HUDEP-2 (cell line): Measurements from ENCODE around the gene NFYA.

Experiments used
- DNase-seq, 76 experiments: peaks; one replicate each; lab custom pipeline; 2025; ENCODE audit not compliant: unreplicated experiment in 76 of 76; lab: John Stamatoyannopoulos, UW

NFYA gene

DNA sequence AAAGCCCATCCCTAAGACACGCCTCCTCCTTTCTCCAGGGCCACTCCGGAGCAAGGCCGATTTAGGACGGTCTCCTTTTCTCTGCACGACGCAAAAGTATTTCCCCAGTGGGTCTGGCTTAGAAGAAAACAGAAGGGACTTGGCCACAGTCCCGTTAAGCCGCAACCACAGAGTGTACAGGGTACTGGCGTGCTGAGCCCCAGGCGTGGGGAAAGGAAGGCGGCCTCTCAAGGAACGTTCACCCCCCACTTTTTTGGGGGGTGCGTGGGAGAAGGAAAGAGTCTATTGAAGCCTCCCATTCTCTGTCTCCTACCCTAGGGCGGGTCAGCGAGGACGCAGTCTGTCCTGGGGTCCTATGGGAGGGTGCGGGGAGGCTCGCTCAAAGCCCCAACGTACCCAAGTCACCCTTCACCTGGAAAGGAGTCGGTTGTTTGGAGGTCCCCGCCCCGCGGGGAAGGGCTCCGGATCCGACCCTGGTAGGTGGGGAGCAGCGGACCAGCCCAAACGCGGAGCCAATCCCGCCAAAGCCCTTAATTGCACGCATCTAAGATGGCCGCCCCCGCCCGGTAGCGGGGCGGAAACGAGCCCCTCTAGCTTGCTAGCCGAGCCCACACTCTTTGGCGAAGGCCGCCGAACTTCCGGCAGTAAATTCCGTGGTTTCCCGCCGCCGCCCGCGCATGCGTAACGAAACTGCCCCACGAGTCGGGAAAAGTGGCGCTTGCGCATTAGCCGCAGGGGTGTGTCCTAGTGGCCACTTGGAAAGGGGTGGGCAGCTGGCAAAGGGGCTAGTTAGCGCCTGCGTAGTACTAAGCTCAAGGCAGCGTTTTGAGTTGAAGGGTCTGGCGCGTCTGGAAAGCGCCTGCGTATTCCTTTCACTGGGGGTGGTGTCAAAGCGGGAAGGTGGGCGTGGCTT lies 595 bp upstream of the NFYA start, which contains the start of gene OARD1:
TSS of gene OARD1 (minus strand) at position 434 of the 913 bp plus-strand sequence. CDS start 722 bp downstream, outside the sequence.
- DNase-seq, result peak; percentile 55 to 100 (median 100)

GRCh38 chr6:41073203-41073967 lies 611 bp downstream of the NFYA start:
- DNase-seq, result peak in 73 of 76 experiments; percentile 48 to 93 (median 83)

DNA sequence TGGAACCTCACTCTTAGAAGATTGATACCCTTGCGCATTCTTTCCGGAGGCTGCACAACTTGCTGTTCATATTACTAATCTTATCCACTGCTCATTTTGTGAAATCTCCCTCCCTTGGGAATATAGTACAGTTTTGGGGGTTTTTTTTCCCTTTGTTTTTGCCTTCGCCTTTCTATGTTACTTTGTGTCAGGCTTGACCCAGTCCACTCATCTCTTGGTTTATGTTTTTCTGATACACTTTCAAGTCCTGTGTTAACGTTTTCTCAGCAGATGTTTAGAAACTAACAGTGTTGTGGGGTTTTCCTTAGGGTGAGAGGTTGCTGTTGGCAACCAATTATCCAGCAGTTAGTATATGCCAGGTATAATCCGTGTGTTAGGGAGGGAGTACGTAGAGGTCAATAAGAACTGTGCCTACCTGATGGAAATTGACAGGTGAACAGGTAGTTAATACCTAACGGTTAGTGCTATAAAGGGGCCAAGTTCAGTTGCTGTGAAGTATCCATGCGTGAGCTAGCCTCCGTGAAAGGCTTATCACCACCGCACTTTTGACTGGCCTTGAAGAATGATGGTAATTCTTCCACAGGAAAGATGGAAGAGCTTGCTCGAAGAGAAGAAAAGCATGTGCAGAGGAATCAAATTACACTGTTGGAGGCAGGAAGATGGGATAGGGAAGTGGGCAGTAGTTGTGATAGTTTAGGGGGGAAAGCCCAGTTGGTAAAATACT lies 1.4 kb downstream of the NFYA start:
- peak in 3 of 76 experiments; percentile 22 to 44 (median 32) for DNase-seq

DNA sequence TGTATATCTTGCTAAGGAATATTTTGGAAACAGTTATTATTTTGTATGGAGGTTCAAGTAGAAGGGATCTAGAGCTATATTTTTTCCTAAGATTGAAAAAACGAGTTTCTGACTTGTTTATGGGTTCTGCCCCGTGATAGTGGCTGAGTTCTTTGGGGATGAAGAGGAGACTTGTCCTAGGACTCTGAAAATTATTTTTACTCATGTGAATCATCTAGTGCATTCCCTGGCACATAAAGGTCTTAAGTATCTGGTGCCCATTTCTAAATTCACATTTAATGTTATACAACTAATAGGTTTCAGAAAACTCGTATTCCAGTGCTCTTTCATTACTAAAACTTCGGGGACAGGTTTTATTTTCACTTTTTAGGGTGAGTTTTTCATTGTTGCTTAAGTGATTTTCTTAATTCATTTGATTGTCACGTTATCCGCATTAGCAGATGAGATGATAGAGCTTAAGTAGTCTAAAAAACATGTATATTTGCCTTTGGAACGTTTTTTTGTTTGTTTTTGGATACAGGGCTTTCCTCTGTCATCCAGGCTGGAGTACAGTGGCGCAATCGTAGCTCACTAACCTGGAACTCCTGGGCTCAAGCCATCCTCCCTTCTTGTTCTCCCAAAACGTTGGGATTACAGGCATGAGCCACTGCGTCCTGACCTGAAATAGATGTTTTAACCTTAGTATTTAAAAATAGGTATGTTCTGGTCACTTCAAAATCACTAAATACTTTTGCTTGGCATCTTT lies 2.1 kb downstream of the NFYA start:
- DNase-seq, result no peak

DNA sequence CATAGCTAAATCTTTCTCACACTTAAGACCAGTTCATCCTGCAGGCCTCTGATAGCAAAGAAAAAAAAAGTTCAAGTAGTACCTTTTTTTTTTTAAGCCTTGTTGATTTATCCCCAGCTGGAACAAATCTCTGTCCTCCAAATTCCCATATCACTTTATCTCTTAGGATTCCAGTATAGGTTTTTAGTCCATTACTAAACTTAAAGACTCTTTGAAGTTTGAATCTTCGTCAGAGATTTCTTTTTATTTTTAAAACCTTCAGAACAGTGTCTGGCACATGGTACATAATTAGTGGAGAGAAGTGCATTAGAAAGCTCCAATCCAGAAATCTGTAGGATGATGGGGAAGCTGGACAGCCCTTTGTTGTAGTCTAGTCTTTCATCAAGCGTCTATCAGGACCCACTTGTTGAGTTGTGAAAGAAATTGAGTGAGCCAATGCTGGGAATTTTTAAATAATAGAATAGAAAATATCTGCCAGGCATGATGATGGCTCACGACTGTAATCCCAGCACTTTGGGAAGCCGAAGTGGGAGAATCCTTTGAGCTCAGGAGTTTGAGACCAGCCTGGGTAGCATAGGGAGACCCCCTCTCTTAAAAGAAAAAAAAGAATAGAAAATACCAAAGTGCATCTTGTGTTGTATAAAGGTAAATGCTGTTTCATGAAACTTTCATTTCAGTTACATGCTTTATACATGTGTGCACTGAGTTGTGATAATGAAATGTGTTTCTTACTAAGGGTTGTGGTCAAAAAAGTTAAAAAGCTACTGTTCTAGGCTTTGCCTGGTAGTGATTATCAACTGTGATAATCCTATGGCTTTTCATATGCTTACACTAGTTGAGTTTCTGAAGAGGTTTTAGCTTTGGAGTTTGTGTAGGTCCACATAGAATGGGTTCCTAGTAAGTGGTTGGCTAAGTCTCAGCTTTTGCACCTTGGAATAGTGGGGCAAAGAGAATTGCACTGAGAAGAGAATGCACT lies 3.2 kb downstream of the NFYA start:
- DNase-seq, result no peak

DNA sequence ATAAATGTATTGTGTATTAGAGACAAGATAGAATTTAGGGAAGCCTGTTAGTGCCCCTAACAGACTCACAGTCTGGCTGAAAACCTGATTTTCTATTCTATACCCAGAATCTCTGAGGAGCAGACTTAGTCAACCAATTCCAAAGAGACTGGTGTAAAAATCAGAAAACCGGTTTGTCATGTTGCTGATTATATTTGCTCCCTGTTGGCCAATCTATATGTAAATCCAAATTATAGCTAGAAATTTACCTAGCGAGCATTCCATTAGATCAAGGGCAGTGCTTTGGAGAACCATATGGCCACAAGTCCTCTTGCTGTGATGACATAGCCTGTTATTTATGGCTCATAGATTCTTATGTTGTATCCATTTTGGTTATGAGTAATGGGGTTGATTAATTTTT lies 4.8 kb downstream of the NFYA start:
- no peak for DNase-seq

DNA sequence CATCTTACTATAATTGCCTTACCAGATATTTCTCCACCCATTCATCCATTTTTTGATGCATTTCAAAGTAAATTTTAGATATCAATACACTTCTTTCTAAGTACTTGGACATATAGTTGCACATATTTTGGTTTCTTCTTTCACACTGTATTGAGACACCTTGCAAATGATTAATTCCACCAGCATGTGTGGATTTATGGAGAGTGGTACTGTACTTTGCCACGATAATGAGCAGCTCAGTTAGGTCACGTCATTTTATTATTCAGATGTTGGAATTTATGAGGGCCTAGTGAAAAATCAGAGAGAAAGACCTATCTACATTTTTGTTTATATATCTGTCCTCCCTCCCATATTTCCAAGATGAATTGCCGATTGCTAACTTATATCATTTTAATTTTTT lies 5.3 kb downstream of the NFYA start:
- DNase-seq, result no peak

GRCh38 chr6:41079080-41079479 lies 6.3 kb downstream of the NFYA start:
- DNase-seq, result no peak

GRCh38 chr6:41080621-41081020 lies 7.8 kb downstream of the NFYA start:
- no peak for DNase-seq

DNA sequence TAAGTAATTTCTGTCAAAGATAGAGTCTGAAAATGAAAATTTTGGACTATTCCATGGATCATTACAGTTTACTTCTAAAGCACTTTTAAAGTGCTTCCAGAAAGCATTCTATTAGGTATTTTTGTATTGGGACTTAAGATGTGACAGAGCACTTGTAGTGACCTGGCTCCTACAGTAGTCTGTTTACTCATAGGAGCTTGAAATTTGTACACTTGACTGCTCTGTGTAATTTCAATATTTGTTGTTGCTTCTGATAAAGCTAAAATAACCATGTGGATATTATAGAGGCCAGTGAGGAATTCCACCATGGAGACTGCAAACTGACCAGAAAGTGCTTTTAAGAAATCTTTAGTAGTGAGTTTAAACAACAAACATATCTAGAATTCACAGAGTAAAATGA lies 10.3 kb downstream of the NFYA start:
- no peak for DNase-seq

- no peak for DNase-seq
Measured at GRCh38 chr6:41085182-41085581, 12.4 kb downstream of the NFYA start.

DNA sequence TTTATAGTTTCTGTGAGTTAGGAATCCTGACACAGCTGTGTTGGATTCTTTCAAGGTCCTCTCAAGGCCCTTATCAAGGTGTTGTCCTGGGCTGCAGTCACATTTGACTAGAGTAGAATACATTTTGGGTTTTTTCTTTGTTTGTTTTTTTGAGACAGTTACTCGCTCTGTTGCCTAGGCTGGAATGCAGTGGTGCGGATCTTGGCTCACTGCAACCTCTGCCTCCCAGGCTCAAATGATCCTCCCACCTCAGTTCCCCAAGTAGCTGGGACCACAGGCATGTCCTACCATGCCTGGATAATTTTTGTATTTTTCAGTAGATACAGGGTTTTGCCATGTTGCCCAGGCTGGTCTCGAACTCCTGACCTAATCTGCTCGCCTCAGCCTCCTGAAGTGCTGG lies 15.7 kb downstream of the NFYA start:
- no peak for DNase-seq

- no peak for DNase-seq
Measured at GRCh38 chr6:41090841-41091761, 18.3 kb downstream of the NFYA start.

- DNase-seq, result peak in 7 of 76 experiments; percentile 8 to 31 (median 17)
Measured at GRCh38 chr6:41092421-41093140, 19.8 kb downstream of the NFYA start.

- DNase-seq, result no peak
Measured at GRCh38 chr6:41093729-41094128, 21.0 kb downstream of the NFYA start.

GRCh38 chr6:41097467-41098090 lies 24.8 kb downstream of the NFYA start:
- no peak for DNase-seq

DNA sequence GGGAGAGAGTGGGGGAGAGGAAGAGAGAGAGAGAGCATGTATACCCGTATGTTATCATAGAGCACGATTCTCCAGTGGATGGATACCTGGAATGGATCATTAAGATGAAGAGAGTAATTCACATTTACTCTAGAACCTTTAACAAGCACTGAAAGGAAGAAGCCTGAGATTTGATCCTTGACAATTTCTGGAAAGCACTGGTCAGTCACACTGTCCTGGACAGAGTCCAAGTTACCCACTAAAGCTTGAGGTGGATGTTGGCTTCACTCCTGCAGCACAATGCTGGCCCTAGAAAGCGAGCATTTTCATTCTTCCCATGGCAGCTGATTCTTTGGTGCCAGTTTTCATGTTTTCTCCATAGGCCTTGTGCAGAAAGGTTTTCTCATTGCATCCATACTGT lies 25.6 kb downstream of the NFYA start:
- DNase-seq, result no peak
